ACC112 (cell line): ENCODE data around the gene ATP7B.

Source experiments
- H2AFZ ChIP-seq: fragments of 200-600 bp; sonication (generic); one replicate; pipeline ENCODE4 v1.6.0; 2017; ENCODE audit warnings: antibody characterized with exemption, low read length; ENCODE audit not compliant: unreplicated experiment
- H3K27ac ChIP-seq: fragments of 200-600 bp; sonication (generic); 2 replicates; pipeline ENCODE4 v1.5.1; 2014; ENCODE audit warnings: low read depth, mild to moderate bottlenecking, antibody characterized with exemption, low read length, moderate library complexity
- H3K27me3 ChIP-seq: fragments of 200-600 bp; sonication (generic); 2 replicates; pipeline ENCODE4 v1.6.1; 2014; ENCODE audit warnings: mild to moderate bottlenecking, antibody characterized with exemption, low read length, moderate library complexity, mixed read lengths; ENCODE audit not compliant: insufficient read depth
- H3K36me3 ChIP-seq: fragments of 200-600 bp; sonication (generic); 2 replicates; pipeline ENCODE4 v1.6.1; 2016; ENCODE audit warnings: mild to moderate bottlenecking, antibody characterized with exemption, low read length, moderate library complexity, mixed read lengths; ENCODE audit not compliant: insufficient read depth
- H3K4me1 ChIP-seq: fragments of 200-600 bp; sonication (generic); one replicate; pipeline ENCODE4 v1.6.1; 2016; ENCODE audit warnings: low read length, mixed read lengths; ENCODE audit not compliant: insufficient read depth, unreplicated experiment, control insufficient read depth
- H3K4me3 ChIP-seq: fragments of 200-600 bp; sonication (generic); 2 replicates; pipeline ENCODE4 v1.5.1; 2014; ENCODE audit warnings: mild to moderate bottlenecking, low read depth, low read length
- H3K79me2 ChIP-seq: fragments of 200-600 bp; sonication (generic); one replicate; pipeline ENCODE4 v1.6.0; 2016; ENCODE audit warnings: low read length; ENCODE audit not compliant: control insufficient read depth, unreplicated experiment, insufficient read depth

ATP7B gene

DNA sequence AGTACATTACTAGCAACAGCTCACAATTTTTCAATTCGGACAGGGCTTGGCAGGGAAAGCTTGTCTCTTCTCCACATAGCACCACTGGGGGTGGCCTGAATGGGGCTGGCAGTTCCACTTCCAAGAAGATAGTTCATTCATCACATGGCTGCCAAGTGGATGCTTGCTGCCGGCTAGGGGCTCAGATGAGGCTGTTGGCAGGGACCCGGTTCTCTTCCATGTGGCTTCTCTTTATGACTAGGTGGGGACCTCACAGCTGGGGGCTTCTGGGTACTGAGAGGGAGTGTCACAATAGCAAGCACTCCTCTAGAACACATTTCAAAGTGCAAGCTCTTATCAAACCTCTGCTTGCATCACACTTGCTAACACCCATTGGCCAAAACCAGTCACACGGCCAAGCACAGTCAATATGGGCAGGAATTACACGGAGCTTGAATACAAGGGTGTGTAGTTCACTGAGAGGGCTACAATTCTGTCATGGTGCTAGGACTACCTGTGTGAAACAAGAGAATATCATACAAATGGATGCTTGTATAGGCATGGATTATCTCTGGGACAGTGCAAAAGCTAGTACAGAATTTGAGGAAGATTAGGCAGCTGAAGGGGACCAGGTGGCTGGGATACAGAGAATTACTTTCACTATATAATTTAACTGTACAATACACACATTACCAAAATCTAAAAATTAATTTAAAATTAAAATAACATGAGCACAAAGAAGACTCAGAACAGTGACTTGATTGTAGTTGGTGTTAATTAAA is 32.3 kb downstream of the ATP7B start:
- H3K4me3 ChIP-seq = no peak overlapping the region
- no peaks in the 10 kb centered on the region for H3K27me3 ChIP-seq
- H3K79me2 ChIP-seq = no peaks in the 10 kb centered on the region
- no peak overlapping the region for H3K27ac ChIP-seq
- no peak overlapping the region for H2AFZ ChIP-seq
- H3K4me1 ChIP-seq = peaks cover 8% of the 10 kb centered on the region
- H3K36me3 ChIP-seq = no peaks in the 10 kb centered on the region

DNA sequence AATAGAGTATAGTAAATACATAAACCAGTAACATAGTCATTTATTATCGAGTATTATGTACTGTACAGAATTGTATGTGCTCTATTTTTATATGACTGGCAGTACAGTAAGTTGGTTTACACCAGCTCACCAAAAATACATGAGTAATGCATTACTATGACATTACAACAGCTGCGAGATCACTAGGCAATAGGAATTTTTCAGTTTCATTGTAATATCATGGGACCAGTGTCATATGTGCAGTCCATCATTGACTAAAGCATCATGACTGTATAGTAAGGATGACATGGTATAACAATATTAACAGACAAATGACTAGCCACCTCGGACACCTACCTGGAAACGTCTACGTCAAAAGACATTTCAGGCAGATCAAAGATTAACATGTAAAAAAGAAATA is 33.6 kb downstream of the ATP7B start:
- Histone ChIP-seq H2AFZ (no peak overlapping the region), H3K4me3 (no peak overlapping the region), H3K27ac (no peak overlapping the region), H3K4me1 (peaks cover 8% of the 10 kb centered on the region), H3K27me3 (no peaks in the 10 kb centered on the region), H3K36me3 (no peaks in the 10 kb centered on the region), H3K79me2 (no peaks in the 10 kb centered on the region)

DNA sequence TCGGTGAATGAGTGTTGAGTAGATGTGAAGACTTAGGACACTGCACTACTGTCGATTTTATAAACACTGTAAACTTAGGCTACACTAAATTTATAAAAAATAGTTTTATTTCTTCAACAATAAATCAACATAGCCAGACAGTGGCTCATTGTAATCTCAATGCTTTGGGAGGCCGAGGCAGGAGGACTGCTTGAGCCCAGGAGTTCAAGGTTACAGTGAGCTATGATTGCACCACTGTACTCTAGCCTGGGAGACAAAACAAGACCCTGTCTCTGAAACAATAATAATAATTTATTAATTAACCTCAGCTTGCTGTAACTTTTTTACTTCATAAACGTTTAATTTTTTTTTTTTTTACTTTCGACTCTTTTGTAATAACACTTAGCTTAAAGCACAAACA is 34.4 kb downstream of the ATP7B start:
- Histone ChIP-seq H3K4me1 (peaks cover 8% of the 10 kb centered on the region), H2AFZ (no peak overlapping the region)

DNA sequence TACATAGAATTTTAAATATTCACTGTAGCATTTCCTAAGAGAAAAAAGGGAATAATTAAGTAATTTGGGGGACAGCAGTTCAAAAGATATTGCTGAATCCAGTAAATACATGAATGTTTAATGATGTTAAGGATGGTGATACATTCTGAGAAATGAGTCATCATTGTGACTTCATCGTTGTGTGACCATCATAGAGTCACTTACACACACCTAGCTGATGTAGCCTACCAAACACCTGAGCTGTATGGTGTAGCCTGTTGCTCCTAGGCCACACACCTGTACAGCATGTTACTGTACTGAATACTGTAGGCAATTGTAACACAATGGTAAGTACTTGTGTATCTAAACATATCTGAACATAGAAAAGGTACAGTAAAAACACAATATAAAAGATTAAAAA is 34.8 kb downstream of the ATP7B start:
- no peak overlapping the region for H2AFZ ChIP-seq
- peaks cover 6% of the 10 kb centered on the region for H3K4me1 ChIP-seq
- no peaks in the 10 kb centered on the region for H3K27me3 ChIP-seq
- no peak overlapping the region for H3K27ac ChIP-seq
- no peaks in the 10 kb centered on the region for H3K36me3 ChIP-seq
- no peaks in the 10 kb centered on the region for H3K79me2 ChIP-seq
- H3K4me3 ChIP-seq = no peak overlapping the region

More for the DNA sequence above, 34.4 kb downstream of the ATP7B start:
- H3K79me2 ChIP-seq = no peaks in the 10 kb centered on the region
- no peak overlapping the region for H3K27ac ChIP-seq
- H3K4me3 ChIP-seq = no peak overlapping the region
- no peaks in the 10 kb centered on the region for H3K36me3 ChIP-seq
- H3K27me3 ChIP-seq = no peaks in the 10 kb centered on the region

DNA sequence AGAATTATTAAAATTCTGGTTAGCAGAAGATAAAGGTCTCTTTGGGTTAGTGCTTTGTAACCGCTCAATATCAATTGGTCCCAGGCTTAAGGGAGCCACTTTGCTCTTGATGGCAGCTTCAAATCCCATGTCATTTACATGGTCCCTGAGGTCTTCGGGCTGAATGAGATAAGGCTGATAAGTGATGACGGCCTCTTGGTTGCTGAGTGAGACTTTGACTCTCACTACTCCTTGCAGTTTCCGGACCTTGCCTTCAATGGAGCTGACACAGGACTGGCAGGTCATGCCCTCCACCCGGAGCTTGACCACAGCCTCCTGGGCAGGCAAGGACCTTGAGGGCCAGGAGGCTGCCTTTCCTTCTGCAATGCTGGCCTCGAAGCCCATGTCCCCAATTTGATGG is 36.8 kb downstream of the ATP7B start:
- no peaks in the 10 kb centered on the region for H3K36me3 ChIP-seq
- H3K79me2 ChIP-seq = no peaks in the 10 kb centered on the region
- H3K27me3 ChIP-seq = no peaks in the 10 kb centered on the region
- H3K27ac ChIP-seq = no peak overlapping the region
- no peak overlapping the region for H2AFZ ChIP-seq
- H3K4me3 ChIP-seq = no peak overlapping the region
- no peaks in the 10 kb centered on the region for H3K4me1 ChIP-seq

DNA sequence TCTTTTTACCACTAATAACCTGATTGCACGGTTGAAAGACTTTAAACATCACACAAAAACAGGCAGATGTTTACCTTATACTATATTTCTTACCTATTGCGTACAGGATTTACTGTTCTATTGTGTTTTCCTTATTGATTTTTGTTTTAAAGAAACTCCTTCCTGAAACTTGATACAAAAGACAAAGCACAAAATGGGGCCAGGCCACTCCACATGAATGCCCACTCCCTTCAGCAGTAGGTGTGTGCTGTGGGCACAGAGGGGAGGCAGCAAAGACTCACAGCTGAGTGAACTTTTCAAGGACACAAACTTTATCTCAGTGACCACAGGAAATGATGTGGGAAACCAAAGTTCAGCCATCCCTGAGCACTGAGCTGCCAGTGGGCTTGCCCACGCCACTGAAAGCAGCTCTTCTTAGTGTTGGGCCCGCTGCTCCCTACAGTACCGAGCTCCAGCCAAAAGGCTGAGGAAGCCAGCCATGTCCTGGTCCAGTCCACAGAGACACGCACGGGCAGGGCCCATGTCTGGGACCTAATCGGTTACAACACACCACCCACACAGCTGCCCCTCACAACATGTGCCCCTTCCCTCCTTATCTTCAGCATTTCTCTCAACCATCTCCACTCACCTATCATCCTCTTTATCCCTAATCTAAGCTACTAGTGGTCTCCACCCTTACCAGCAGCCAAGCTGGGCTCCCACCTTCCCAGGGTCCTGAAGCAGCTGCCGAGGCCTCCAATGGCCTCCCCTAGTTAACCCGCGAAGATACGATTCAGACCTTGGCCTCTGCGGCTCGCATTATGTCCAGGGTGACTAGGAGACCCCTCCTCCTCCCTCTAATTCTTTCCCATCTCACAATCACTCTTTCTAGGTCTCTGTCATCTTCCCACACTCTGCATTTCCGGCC is 39.5 kb downstream of the ATP7B start:
- H3K4me1 ChIP-seq = no peaks in the 10 kb centered on the region
- no peaks in the 10 kb centered on the region for H3K79me2 ChIP-seq
- no peak overlapping the region for H2AFZ ChIP-seq
- H3K27ac ChIP-seq = no peak overlapping the region
- H3K27me3 ChIP-seq = no peaks in the 10 kb centered on the region
- H3K4me3 ChIP-seq = no peak overlapping the region
- H3K36me3 ChIP-seq = no peaks in the 10 kb centered on the region

DNA sequence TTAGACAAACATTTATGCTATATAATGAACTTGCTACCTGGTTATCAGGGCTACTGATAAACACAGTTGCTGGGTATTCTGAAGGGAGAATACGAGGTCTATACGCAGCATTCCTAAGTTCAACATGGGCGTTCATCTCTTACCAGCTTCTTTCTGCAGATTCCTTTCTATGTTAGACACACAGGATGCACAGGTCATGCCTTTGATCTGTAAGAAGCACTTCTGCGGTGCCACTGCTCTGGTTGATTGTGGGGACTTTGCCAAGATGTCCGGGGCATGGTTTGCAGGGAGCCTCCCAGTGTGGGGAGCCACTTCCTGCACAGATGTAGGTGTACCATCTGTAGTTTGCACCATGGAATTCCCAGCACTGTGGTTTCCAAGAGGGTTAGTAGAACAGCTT is 40.9 kb downstream of the ATP7B start:
- Histone ChIP-seq H3K36me3 (no peaks in the 10 kb centered on the region), H3K4me1 (no peaks in the 10 kb centered on the region), H3K27ac (no peak overlapping the region), H2AFZ (no peak overlapping the region), H3K79me2 (no peaks in the 10 kb centered on the region), H3K4me3 (no peak overlapping the region), H3K27me3 (no peaks in the 10 kb centered on the region)

DNA sequence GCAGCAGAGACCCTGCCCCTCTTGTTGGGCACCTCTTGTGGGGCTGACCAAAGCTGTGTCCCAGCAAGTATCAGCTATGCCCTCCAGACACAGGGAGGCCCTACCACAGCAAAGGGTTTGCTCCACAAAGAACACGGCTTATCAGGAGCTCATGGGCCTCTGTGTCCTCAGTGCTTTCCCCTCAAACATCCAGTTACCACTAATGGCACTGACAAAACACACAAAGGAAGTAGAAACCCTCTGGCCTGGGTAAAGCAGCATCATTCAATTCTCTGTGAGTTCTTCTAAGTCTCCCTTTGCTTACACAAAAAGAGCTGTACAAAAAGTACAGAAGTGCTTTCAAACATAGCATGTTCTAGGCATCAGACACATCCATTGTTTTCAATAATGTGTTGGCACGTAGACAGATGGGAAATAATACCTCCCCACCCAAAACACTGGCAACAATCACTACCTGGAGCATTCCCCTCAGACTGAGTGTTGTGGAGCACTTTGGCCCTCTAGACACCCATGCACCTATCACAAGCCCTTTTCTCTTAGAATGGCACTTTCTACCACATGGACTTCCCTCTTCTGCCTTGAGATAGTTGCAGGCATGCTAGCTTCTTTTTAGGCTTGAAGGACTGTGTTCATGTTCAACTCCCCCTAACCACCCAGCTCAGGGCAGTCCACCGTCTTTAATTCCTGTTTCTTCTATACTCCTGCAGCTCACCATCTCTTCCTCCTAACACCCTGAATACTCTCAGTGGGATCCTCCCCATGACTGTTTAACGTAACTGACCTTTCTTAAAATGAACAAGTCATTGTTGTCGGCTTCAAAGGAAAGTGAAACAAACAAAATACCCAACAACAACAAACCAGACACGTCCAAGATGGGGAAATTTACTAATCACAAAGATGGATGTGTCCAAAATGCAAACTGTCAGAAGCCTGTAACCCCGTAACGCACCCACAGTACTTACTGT is 43.5 kb downstream of the ATP7B start:
- no peaks in the 10 kb centered on the region for H3K36me3 ChIP-seq
- no peaks in the 10 kb centered on the region for H3K4me1 ChIP-seq

DNA sequence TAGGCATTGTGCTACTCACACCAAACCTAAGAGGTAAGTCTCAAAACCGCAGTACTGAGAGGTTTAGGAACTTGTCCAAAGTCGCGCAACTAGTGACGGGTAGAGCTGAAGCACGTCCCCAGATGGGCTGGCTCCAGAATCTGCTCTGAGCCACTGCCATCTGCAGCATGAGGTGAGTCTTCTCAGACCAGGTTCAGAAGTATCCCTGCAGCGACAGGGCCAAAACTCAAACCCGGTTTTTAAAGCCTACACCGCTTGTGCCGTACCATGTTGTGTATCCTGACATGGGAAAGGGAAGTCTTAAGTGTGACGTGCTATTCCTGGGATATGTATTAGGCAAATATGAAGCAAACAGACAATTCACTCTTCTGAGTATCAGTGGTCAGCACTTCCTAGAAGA is 45.1 kb downstream of the ATP7B start:
- no peaks in the 10 kb centered on the region for H3K27me3 ChIP-seq
- H3K4me3 ChIP-seq = no peak overlapping the region
- H3K79me2 ChIP-seq = no peaks in the 10 kb centered on the region
- no peaks in the 10 kb centered on the region for H3K36me3 ChIP-seq
- H3K4me1 ChIP-seq = no peaks in the 10 kb centered on the region
- no peak overlapping the region for H2AFZ ChIP-seq
- H3K27ac ChIP-seq = no peak overlapping the region

More for the DNA sequence above, 43.5 kb downstream of the ATP7B start:
- no peaks in the 10 kb centered on the region for H3K27me3 ChIP-seq
- no peak overlapping the region for H3K4me3 ChIP-seq
- no peaks in the 10 kb centered on the region for H3K79me2 ChIP-seq
- H2AFZ ChIP-seq = no peak overlapping the region
- H3K27ac ChIP-seq = no peak overlapping the region
